Activated CD8-positive, alpha-beta memory T cell treated with anti-CD3 and anti-CD28 coated beads, Interleukin-2, amount 50 U/mL, for 24 hours (primary cell): ENCODE measurements around the gene CASP5.
"Not testable (repeated sequence)": the region's sequence is repeated elsewhere in the genome, so short reads cannot be mapped to it uniquely, and the experiment has no call there.

ENCODE experiments used
- DNase-seq: peaks from one replicate; pipeline ENCODE4 v3.0.0-alpha.2; 2020; ENCODE audit errors: extremely low read depth

CASP5 gene

GRCh38 chr11:105023003-105023402, at the start of gene CASP5:
TSS of gene CASP5 (minus strand) at chr11:105023168. CDS start at chr11:105023136, 32 bp downstream.
- DNase-seq: no peak

DNA sequence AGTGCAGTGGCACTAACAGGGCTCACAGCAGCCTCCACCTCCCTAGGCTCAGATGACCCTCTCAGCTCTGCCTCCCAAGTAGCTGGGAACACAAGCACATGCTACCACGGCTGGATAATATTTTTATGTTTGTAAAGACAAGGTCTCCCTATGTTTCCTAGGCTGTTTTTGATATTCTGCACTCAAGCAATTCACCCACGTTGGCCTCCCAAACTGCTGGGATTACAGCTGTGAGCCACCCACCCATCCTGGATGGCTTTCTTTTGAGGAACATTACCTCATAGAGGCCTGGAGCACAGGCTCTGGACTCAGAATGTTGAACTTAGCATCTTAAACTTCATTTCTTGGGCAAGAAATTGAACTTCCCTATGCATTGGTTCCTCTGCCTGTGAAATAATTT, 49.1 kb upstream of the CASP5 start:
- DNase-seq: not testable (repeated sequence)

DNA sequence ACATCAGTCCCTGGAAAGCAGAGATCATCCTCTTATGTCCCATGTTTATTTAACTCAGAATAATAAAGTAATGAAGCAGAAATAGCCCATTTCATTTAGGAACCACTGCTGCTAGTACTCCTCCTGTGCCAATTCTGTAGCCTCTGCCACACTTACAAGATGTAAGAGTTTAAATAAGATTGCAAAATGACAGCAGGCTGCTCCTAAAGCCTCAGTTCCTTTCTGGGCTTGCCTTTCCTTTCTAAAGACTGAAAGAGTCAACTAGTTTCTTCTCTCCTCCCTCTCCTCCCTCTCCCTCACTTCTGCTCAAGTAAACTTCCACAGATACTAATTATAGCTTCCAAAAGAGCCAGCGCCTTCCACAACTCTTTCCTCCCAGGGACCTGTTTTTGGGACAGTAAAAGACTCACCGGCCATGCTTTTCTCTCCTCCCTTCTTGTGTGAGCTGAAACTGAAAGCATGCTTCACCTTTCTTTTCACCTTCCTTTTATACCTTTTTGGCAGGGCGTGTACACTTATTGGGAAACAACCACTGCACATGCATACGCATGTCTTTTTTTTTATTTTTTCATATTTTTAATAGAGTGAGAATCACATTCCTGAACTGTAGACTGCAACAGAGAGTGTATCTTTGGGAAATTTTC, 48.2 kb upstream of the CASP5 start:
- no peak for DNase-seq

- DNase-seq: no peak
Observed at GRCh38 chr11:105070306-105070705, 47.3 kb upstream of the CASP5 start.

GRCh38 chr11:105069749-105070148, 46.8 kb upstream of the CASP5 start:
- not testable (repeated sequence) for DNase-seq

DNA sequence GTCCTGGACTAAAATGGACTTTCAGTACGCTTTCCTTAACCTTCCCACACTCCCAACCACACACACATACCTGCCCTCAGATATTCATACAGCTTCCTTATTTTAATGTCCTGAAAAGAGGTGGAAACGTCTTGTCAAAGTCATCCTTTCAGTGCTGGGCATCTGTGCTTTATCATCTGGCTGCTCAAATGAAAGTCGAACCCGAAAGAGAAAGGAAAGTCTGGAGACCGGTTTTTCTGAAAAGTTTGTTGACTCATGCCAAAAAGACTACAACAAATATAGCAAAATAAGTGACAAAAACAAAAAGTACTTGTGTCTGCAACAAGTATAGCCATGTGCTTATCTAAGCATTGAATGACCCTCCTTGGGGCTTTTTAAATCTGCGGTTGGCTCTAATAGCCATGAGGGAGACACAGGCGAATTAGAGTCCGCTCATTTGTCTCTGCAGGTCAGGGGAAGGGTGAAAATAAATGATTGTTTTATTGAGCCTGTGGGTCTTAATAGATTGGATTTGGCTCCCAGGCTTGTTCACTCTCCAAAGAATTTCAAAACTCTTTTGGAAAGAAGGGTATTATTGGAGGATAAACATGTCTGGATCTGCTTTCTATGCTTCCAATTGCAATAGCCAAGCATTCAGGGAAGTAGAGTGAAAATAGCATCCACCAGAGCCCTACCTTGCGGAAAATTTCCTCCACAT, 40.4 kb upstream of the CASP5 start:
- DNase-seq: not testable (repeated sequence)

DNA sequence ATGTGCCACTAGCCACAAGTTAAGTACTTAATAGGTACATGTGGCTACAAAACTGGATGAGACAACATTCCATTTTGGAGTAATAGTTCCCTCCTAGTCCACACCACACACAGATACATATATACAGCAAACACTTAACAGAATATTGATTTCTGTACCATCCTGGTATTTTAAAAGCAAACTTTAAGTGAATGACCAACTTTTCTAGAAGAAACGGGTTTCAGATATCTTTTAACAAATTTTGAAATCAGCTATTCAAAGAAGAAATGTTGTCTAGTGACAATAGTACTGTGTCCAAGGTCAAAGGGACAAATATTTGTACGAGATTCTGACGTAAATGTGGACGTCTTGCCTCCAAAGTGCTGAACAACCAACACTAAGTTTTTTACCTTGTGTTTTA, 34.5 kb upstream of the CASP5 start:
- no peak for DNase-seq

- no peak for DNase-seq
Observed at GRCh38 chr11:105056446-105056845, 33.5 kb upstream of the CASP5 start.

GRCh38 chr11:105054723-105055493, 31.9 kb upstream of the CASP5 start:
- no peak for DNase-seq

GRCh38 chr11:105052487-105052886, 29.5 kb upstream of the CASP5 start:
- DNase-seq: no peak

DNA sequence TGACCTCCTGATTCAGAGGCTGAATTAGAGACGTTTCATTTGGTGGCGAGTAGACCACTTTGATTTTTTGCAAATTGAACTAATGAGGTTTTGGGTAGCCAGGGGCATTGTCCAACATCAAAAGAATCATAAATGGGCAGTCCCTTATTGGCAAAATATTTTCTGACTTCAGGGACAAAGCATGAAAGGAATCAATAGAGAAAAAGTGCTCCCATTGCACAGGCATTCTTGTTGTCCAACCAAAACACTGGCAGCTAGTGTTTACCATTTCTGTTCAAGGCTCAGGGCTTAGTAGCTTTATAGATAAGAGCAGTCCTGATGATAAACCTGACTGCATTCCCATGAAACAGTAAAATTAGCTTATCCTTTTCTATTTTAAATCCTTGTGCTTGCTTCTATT, 28.6 kb upstream of the CASP5 start:
- no peak for DNase-seq

DNA sequence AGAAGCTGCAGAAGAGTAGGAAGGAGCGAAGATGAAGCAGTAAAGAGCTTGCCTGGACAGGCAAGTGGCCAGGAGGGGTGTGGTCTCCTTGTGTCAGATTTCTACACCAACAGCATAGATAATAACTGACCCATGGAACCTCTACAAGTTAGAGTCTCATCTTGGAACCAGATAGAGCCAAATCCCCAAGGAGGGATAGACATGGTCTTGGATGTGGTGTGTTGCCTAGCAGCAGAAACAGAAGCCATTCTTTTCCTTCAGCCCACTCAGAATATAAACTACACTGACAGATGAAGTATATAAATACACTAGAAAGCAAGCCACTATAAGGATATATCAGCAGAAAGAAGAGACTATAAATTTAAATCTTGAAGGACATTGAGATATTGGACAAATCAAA, 26.5 kb upstream of the CASP5 start:
- DNase-seq: no peak

DNA sequence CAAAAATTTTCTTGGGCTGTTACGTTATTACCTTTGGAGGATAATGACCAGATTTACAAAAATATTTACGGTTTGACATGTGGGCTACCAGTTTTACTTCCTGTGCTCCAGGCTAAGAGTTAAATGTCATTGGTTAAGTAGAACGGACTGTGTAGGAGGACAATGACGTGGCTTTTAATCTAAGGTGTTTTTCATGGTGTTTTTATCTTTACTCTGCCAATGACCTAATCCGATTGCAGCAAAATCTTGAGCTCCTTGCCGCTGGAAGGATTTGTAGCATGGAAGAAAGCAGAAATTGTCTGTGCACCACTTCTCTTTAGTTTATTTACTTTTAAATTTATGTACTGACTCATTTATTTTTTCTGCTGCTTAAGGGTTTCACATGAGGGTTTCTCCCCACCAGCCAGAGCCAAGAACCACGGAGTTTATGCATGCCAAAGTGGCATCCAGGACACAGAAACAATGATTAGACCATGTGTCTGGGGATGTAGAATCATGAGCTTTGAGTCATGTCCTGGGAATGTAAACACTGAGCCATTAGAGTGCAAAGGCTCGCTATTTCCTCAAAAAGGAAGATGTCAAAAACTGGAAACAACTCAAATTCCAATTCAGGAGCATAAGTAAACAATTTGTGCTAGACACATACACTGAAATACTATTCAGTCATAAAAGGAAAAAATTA, 24.1 kb upstream of the CASP5 start:
- DNase-seq: no peak

- no peak for DNase-seq
Observed at GRCh38 chr11:105045676-105046296, 22.8 kb upstream of the CASP5 start.

DNA sequence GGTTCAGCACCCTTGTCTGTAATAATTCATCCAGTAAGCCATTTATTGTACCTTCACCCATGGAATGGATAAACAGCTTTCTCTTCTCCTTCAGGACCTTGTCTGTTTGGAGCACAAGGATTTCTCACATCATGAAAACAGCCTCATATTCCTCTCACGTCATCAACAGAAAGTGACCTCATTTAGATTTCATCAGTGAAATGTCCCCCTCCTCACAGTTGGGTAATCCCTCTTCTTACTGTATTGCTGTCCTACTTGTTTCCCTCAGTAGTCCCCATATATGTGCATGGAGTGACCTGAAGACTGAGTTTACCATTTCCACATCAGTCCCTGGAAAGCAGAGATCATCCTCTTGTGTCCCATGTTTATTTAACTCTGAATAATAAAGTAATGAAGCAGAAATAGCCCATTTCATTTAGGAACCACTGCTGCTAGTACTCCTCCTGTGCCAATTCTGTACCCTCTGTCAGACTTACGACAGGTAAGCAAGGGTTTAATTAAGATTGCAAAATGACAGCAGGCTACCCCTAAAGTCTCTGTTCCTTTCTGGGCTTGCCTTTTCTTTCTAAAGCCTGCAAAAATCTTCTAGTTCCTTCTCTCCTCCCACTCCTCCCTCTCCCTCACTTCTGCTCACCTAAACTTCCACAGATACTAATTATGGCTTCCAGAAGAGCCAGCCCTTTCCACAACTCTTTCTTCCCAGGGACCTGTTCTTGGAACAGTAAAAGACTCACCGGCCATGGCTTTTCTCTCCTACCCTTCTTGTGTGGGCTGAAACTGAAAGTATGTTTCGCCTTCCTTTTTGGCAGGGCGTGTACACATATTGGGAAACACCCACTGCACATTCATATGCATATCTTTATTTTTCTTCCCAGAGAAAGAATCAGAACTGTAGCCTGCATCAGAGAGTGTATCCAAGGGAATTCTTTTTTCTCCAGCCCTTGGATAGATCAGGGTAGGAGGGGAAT, 21.9 kb upstream of the CASP5 start, which contains the start of gene CARD16:
CARD16 (minus strand) TSS at position 779 of the 968 bp plus-strand sequence; CDS start at position 741, 38 bp downstream.
- DNase-seq: not testable (repeated sequence)

DNA sequence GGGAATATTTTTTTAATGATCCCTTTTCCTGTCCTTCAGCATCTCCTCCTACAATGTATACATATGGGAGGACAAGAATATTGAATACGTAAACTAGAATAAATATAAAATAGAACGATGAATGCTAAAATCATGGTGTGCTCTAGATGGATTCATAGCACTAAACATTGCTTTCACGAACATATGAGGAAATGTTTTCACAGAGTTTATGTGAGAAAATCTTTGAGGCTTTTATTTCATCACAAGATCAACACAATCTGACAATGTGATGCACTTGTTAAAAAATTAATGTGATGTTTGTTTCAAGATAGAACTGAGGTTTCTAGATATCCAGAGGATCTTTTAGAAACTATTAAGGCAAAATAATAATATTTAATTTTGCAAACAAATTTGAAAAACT, 19.2 kb upstream of the CASP5 start:
- no peak for DNase-seq

GRCh38 chr11:105040703-105041102, 17.7 kb upstream of the CASP5 start:
- no peak for DNase-seq

DNA sequence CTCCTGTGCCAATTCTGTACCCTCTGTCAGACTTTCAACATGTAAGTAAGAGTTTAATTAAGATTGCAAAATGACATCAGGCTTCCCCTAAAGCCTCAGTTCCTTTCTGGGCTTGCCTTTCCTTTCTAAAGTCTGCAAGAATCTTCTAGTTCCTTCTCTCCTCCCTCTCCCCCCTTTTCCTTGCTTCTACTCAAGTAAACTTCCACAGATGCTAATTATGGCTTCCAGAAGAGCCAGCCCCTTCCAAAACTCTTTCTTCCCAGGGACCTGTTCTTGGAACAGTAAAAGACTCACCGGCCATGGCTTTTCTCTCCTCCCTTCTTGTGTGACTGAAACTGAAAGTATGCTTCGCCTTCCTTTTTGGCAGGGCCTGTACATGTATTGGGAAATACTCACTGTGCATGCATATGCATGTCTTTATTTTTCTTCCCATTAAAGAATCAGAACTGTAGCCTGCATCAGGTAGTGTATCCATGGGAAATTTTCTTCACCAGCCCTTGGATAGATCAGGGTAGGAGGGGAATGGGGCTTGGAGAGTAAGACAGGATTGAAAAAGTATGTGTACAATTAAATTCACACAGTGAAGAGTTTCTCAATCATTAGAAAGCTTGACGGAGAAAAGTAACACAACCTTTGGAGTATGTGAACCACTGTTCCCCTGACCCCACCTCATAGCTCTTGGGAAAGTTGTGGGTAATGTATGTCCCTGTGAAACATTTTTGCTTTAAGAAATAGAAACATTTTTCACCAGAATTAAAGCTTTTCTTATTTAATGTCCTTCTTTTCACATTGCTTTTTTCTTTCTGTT, 12.0 kb upstream of the CASP5 start, which contains the start of gene CASP1:
CASP1 (minus strand) TSS at position 332 of the 808 bp plus-strand sequence; CDS start at position 301, 31 bp downstream.
- DNase-seq: no peak

GRCh38 chr11:105034388-105034787, 11.4 kb upstream of the CASP5 start:
- DNase-seq: not testable (repeated sequence)
